HG02884 (cell line): ENCODE measurements around the gene OR2AE1.
"Not testable (repeated sequence)": the region's sequence is repeated elsewhere in the genome, so short reads cannot be mapped to it uniquely, and the experiment has no call there.

Experiments used
- ATAC-seq: cut with Tn5 transposase; IDR thresholded peaks from one replicate; pipeline ENCODE4 v1.9.1; 2021; ENCODE audit warnings: mild to moderate bottlenecking, moderate library complexity; ENCODE audit not compliant: unreplicated experiment

Gene OR2AE1

GRCh38 chr7:99876933-99877332, at the start of gene OR2AE1:
Gene OR2AE1, minus strand, starts transcription at chr7:99877033. Its CDS starts 0 bp downstream, at chr7:99877033.
- no peak for ATAC-seq

DNA sequence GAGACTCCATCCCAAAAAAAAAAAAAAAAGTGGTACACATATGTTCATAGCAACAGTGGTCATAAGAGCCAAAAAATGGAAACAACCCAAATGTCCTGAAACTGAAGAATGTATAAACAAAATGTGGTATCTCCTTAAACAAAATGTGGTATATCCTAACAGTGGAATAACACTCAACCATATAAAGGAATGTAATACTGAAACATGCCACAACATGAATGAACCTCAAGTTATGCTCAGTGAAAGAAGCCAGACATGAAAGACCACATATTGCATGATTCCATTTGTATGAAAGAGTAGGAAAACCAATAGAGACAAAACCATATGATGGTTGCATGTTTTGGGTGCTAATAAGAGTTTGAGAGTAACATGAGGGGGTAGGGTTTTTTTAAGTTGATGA, 49.5 kb upstream of the OR2AE1 start:
- no peak for ATAC-seq

GRCh38 chr7:99923200-99923599, 46.4 kb upstream of the OR2AE1 start:
- no peak for ATAC-seq

DNA sequence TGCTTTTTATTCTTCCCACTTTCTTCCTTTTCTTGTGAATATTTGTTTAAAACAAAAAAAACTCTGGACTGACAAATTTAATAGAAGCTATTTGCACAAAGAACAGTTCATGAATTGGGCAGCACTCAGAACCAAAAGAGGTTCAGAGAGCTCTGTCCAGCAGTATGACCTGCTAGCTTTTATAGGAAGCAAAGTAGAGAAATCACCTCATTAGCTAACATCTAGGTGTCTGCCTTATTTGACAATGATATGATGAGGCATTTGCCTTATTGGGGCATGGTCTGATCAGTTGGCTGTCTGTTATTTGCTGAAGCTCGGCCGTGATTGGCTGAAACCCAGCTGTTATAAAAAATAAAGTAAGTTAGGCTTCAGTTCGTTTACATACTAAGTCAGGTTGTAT, 43.3 kb upstream of the OR2AE1 start:
- ATAC-seq = no peak

DNA sequence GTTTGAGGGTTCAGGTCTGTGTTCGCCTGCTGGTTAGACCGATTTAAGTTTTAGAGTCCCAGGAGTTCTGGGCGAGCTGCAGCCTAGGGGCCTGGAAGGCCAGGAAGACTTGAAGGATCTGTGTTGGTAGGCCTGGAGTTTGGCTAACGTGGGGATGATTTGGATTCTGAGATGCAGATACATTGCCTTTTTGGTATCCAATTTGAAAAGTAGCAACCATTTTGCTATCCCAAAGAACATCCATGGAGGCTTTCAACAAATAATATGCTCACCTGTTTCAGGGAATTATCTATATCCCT, 42.9 kb upstream of the OR2AE1 start:
- no peak for ATAC-seq

GRCh38 chr7:99918959-99919813, 42.4 kb upstream of the OR2AE1 start, which contains the start of gene TRIM4:
Gene TRIM4, minus strand, starts transcription at chr7:99919530. Its CDS starts 129 bp downstream, at chr7:99919401.
- peak; percentile 95 for ATAC-seq

GRCh38 chr7:99910976-99911375, 34.1 kb upstream of the OR2AE1 start:
- no peak for ATAC-seq

DNA sequence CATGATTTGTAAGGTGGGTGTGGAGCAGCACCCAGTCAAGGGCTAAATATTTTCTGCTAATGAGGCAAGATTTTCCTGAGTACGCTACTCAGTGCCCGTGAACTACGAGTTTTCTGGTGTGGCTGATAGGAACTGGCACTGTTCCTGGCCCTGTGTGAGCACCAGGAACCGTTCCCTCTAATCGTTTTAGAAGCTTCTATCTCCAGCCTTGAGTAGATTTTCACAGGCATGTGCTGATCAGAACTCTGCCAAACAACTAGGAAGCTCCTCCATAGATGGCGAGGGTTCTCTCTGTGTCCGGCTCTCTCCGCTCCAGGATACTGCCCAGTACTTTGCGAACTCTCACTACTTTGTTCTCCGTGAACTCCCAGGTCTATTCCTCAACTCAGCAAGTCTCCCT, 24.7 kb upstream of the OR2AE1 start:
- ATAC-seq = no peak

DNA sequence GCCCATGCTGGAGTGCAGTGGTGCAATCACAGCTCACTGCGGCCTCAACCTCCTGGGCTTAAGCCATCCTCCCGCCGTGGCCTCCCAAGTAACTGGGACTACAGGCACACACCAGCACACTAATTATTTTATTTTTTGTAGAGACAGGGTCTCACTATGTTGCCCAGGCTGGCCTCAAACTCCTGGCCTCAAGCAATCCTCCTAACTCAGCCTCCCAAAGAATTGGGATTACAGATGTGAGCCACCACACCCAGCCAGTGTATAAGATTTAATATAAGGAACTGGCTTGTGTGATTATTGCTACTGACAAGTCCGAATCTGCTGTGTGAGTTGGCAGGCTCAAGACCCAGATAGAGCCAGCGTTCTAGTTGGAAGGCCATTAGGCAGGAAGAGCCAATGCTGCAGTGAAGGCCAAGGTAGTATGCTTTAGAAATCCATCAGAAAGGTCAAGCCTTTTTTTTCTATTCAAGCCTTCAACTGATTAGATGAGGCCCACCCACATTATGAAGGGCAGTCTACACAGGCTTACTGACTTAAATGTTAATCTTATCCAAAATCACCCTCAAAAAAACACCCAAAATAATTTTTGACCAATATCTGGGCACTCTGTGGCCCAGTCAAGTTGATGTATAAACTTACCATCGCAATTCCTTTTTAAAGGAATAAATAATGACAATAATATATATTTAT, 23.1 kb upstream of the OR2AE1 start:
- ATAC-seq = no peak

GRCh38 chr7:99898836-99899235, 22.0 kb upstream of the OR2AE1 start:
- no peak for ATAC-seq

- no peak for ATAC-seq
Observed at GRCh38 chr7:99898023-99898357, 21.2 kb upstream of the OR2AE1 start.

DNA sequence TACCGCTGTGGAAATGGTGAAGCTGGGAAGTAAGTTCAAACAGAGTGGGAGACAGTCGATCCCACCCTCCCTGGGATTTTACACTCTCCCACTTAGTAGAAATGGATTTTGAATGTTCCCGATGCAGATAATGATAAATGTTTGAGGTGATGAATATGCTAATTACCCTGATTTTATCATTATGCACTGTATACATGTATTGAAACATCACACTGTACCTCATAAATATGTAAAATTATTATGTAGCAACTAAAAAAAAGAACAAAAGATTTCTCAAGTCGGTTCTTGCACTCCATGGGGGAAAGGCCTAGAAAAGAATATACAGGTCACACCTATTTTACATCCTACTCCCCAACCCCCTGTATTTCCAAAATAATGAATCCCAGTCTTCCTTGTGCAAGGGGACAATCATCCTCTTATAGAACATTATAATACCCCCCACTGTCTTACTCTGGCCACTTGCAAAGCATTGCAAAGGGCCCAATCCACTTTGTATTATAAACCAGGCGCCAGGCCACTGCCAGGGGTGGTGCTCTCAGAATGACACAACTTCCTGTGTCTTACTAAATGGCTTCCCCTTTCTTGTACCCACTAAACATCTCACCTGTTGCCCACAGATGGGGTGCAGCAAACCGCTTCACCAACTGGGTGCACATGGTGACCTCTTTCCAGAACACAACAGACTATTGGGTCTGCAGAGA, 20.6 kb upstream of the OR2AE1 start:
- ATAC-seq = no peak

GRCh38 chr7:99894738-99895137, 17.9 kb upstream of the OR2AE1 start:
- no peak for ATAC-seq

- ATAC-seq = no peak
Observed at GRCh38 chr7:99893280-99893679, 16.4 kb upstream of the OR2AE1 start.

- ATAC-seq = not testable (repeated sequence)
Observed at GRCh38 chr7:99890348-99890747, 13.5 kb upstream of the OR2AE1 start.

DNA sequence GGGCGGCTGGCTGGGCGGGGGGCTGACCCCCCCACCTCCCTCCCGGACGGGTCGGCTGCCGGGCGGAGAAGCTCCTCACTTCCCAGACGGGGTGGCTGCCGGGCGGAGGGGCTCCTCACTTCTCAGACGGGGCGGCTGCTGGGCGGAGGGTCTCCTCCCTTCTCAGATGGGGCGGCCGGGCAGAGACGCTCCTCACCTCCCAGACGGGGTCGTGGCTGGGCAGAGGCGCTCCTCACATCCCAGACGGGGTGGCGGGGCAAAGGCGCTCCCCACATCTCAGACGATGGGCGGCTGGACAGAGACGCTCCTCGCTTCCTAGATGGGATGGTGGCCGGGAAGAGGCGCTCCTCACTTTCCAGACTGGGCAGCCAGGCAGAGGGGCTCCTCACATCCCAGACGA, 11.5 kb upstream of the OR2AE1 start:
- ATAC-seq = not testable (repeated sequence)

GRCh38 chr7:99881370-99881769, 4.5 kb upstream of the OR2AE1 start:
- ATAC-seq = no peak

- ATAC-seq = no peak
Observed at GRCh38 chr7:99876491-99876890, 342 bp downstream of the OR2AE1 start.

DNA sequence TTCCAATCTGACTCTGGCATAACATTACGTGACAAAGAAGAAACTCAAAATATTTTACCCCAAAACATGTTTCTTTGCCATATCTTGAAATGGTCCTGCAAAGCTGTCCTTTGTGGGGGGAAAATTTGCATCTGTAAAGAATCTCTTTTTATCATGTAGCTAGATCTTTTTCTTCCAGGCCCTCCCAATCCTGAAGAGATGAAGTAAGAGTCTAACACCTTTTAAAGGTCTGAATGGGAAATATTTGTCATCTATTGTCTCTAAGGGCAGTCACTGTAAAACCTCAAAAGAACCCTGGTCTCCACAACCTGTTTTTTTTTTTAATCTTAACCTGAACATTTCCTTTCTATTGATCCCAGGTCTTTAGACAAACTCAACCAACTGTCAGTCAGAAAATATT, 8.6 kb downstream of the OR2AE1 start:
- ATAC-seq = no peak

GRCh38 chr7:99867477-99867876, 9.4 kb downstream of the OR2AE1 start:
- ATAC-seq = not testable (repeated sequence)

GRCh38 chr7:99863847-99864440, 12.9 kb downstream of the OR2AE1 start:
- ATAC-seq = no peak
